C1 segment of cervical spinal cord (tissue), 14 donors: ENCODE data around the gene LRSAM1.
A peak's percentile ranks its signal among the peaks of the same experiment; 100 is the strongest.

Experiments used
- DNase-seq, 14 donors: peaks; one replicate each; lab custom pipeline; 2025; lab: John Stamatoyannopoulos, UW

LRSAM1 gene

DNA sequence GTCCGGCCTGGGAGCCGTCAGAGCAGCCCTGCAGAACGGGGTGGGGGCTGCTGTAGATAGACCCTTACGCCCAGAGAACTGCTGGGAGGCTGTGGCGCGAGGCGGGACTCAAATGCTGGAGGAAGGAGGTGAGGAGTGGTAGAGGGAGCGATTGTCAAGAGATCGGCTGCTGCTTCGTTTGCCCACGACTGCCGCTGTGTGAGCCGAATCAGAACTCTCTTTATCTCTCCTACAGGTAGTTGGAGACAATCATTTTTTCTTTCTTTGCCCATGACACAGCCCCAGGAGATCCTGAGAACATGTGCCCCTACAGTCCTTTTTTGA lies 26.7 kb upstream of the LRSAM1 start:
- no peak for DNase-seq

GRCh38 chr9:127426756-127427155 lies 24.6 kb upstream of the LRSAM1 start:
- no peak for DNase-seq

DNA sequence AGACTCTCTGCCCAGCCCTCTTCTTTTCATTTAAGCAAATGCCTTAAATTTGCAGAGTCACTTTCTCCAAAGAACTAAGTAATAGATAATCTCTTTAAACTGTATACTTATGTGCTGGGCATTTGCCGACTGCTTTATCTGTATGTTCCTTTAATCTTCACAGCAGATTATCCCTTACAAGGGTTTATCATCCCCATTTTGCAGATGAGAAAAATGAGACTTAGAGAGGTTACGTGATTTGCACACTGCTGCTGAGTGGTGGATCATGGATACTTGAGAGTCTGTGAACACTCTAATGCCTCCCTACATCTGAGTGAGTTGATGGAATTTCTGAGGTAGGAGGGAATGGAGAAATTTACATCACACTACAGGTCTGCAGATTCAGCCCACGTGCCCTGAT lies 23.0 kb upstream of the LRSAM1 start:
- DNase-seq = no peak

GRCh38 chr9:127430415-127430814 lies 20.9 kb upstream of the LRSAM1 start:
- no peak for DNase-seq

DNA sequence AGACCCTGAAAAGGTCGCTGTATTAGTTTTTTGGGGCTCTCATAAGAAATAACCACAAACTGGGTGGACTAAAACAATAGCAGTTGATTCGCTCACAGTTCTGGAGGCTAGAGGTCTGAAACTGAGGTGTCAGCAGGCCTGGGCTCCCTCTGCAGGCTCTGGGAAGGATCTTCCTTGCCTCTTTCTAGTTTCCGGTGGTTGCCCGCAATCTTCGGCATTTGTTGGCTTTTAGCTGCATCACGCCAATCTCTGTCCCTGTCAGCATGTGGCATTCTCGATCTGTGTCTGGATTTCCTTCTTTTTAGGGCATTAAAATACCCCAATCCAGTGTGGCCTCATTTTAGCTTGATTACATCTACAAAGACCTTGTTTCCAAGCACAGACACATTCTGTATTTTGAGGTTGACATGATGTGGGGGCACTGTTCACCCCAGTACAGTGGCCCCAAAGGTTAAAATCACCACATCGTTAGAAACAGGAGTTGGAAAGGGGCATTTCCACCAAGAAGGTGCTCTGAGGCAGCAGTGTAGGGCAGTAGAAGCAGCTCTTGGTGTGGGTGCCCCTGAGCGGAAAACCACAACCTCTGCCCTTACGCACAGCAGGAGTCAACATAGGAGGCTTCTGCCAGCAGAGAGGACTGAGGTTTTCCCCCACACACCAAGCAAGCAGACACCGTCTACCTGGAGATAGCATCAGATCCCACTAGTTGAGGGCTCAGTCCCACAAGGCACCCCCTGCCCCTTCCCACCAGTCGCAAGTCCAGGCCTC lies 13.6 kb upstream of the LRSAM1 start:
- no peak for DNase-seq

DNA sequence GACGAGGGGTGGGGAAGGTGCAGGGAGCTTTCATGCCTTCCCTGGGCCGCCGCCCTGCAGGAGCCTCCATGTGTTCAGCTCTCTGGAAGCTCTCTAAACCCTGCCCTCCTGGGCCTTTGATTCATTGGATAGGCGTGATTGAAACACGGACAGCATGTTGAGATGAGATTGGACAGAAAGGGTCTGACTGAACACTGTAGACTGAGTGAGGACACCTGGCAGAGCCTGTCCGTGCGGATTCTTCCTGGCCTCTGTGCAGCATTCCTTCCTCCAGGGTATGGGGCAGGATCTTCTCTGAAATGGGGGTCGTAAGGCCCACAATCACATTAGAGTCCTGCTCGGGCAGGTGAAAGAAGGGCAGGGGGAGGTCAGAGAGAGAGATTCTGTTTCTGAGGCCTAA lies 12.9 kb upstream of the LRSAM1 start:
- no peak for DNase-seq

- DNase-seq = no peak
Measured at GRCh38 chr9:127444283-127444920, 6.9 kb upstream of the LRSAM1 start.

GRCh38 chr9:127444921-127445850 lies 6.1 kb upstream of the LRSAM1 start:
- DNase-seq = no peak

- DNase-seq = no peak
Measured at GRCh38 chr9:127445851-127446712, 5.2 kb upstream of the LRSAM1 start.

- DNase-seq = no peak
Measured at GRCh38 chr9:127446713-127447415, 4.4 kb upstream of the LRSAM1 start.

- DNase-seq = no peak
Measured at GRCh38 chr9:127447416-127448111, 3.7 kb upstream of the LRSAM1 start.

- no peak for DNase-seq
Measured at GRCh38 chr9:127448112-127448805, 3.1 kb upstream of the LRSAM1 start.

- DNase-seq = no peak
Measured at GRCh38 chr9:127449332-127449966, 1.9 kb upstream of the LRSAM1 start.

DNA sequence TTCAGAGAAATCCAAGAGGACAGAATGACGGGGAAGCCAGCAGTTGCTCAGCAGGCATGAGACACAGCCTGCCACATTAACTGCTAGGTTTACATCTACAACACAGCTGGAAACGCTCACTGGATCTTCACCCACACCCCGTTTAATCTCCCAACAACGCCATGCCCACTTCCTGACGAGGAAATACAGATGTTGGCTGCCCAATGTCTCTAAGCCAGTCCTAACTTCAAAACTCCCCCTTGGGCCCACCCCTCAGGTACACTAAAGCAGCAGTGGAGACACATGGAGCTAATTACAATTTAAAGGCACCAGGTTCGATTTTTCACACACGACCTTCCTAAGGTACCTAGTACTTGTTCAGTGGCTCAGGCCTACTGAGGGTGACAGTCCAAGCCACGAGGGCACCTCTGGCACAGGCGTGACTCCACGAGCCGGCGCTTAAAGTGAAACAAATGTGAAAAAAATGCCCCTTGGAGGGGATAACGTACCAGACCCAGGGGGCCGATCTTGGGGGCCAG lies 1.0 kb upstream of the LRSAM1 start:
- DNase-seq = peak in 2 of 14 donors; percentile 9 to 36

DNA sequence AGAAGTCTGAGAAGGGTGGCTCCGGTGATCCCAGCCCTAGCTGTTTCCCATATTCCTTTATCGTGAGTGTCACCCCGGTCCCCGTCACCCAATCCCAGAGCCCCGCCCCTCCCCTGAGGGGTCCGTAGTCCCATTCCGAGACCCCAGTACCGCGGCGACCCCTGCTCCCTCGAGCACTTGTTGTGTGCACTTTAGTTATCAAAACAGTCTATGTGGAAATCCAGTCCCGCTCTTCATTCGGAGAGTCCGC lies 223 bp downstream of the LRSAM1 start:
- peak in 2 of 14 donors; percentile 70 for DNase-seq

DNA sequence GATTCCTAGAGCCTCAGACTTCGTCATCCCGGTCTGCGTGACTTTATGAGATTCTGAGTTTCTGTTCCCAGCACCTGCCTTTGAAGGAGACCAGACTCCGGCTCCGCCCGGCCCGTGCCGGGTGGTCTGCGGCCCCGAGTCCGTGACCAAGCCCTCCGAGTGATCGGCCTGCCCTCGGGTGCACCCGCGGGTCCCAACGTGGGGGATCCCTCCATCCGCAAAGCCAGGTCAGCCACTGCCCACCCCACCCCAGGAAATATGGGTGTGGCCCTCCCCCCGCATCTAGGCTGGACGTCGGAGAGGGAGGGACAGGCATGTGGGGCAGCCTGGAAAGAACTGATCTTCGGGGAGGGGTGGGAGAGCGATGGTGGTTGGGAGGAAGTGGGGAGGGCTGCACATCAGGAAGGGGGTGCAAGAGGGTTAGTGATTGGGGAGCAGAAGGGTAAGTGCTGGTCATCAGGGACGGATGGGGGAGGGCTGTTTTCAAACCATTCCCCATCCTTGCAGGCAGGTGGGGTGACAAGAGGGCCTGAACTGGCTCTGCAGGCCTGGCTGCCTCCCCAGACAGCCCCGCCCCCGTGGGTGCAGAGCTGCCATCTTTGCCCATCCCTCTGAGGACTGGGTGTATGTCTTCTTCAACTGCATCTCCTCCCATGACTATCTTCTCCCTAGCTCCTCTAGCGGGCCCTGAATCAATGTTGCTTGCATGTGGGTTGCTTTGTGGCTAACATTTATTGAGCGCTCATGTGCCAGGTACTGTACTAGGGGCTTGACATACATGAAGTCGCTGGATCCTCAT lies 747 bp downstream of the LRSAM1 start:
- DNase-seq = peak in 7 of 14 donors; percentile 26 to 70 (median 54)

DNA sequence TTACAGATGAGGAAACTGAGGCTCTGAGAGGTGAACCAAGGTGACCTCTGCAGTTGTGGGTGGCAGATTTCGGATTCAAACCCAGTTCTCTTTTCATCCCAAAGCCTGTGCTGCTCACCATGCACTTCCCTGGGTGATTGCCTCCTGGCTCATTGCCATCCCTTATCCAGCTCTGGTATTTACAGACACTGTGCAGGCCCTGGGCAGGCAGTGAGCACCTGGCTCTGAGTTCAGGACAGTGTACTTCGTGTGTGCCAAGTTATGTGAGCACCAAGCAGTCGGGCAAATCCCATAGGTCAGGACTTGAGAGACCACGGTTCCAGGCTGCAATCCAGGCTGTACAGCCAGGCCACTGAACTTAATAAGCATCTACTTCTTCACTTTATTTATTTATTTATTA lies 1.4 kb downstream of the LRSAM1 start:
- no peak for DNase-seq

DNA sequence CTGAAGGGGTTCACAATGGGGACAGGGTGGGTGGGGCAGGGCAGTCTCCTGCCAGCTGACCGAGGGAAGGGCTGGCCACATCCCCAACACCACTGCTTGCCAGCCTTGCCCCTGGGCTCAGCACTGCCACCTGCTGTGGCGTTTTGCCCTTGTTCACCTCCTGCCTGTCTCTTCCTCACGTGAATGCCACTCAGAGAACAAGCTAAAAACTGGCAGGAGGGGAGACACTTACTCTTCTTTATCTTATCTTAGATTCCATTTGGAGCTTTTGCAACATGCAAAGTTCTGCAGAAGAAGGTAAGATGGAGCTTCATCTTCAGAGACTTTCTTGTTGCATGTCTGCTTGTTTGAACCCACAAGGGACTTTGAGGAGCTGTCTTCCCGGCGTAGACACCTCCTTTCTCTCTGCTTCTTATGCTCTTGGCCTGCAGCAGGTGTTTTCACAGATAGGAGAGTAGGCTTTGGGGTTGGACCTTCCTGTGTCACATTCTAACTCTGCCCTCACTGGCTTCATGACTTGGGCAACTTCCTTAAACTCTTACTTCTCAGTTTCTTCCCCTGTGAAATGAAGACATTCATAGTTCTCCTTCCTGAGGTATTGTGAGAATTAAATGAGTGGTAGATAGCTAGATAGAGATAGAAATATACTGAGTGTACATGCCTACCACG lies 4.1 kb downstream of the LRSAM1 start:
- peak in 4 of 14 donors; percentile 12 to 25 (median 16) for DNase-seq
